ENCODE measurements around the gene SATB1.

The SATB1 gene

GRCh38 chr3:18431266-18431665 is 6.1 kb upstream of the SATB1 start:
- DNase-seq: no peak

GRCh38 chr3:18428991-18429745 is 4.0 kb upstream of the SATB1 start:
- DNase-seq: no peak

GRCh38 chr3:18428036-18428435 is 2.9 kb upstream of the SATB1 start:
- no peak for DNase-seq

GRCh38 chr3:18426597-18427193 is 1.6 kb upstream of the SATB1 start:
- no peak for DNase-seq

GRCh38 chr3:18425641-18426257 is 610 bp upstream of the SATB1 start:
- peak; percentile 65 for DNase-seq

- DNase-seq: peak; percentile 14
Observed at GRCh38 chr3:18424213-18424728, 868 bp downstream of the SATB1 start.

- DNase-seq: peak; percentile 23
Observed at GRCh38 chr3:18423401-18424212, 1.5 kb downstream of the SATB1 start.

GRCh38 chr3:18422972-18423371 is 2.2 kb downstream of the SATB1 start:
- no peak for DNase-seq

- no peak for DNase-seq
Observed at GRCh38 chr3:18420555-18420954, 4.6 kb downstream of the SATB1 start.

GRCh38 chr3:18419232-18419631 is 5.9 kb downstream of the SATB1 start:
- no peak for DNase-seq

GRCh38 chr3:18417904-18418572 is 7.1 kb downstream of the SATB1 start:
- no peak for DNase-seq

- no peak for DNase-seq
Observed at GRCh38 chr3:18416332-18416731, 8.8 kb downstream of the SATB1 start.

- no peak for DNase-seq
Observed at GRCh38 chr3:18415839-18416238, 9.3 kb downstream of the SATB1 start.

GRCh38 chr3:18415167-18415566 is 10.0 kb downstream of the SATB1 start:
- no peak for DNase-seq

- DNase-seq: no peak
Observed at GRCh38 chr3:18412684-18413083, 12.5 kb downstream of the SATB1 start.

- peak; percentile 40 for DNase-seq
Observed at GRCh38 chr3:18411541-18411940, 13.6 kb downstream of the SATB1 start.

GRCh38 chr3:18410205-18410604 is 14.9 kb downstream of the SATB1 start:
- DNase-seq: no peak

- no peak for DNase-seq
Observed at GRCh38 chr3:18409266-18409665, 15.9 kb downstream of the SATB1 start.

- no peak for DNase-seq
Observed at GRCh38 chr3:18405141-18405540, 20.0 kb downstream of the SATB1 start.

- DNase-seq: no peak
Observed at GRCh38 chr3:18403061-18403460, 22.1 kb downstream of the SATB1 start.

GRCh38 chr3:18402239-18402799 is 22.8 kb downstream of the SATB1 start:
- DNase-seq: peak; percentile 37

GRCh38 chr3:18401300-18401961 is 23.7 kb downstream of the SATB1 start:
- DNase-seq: no peak

Data from central memory CD4-positive, alpha-beta T cell (primary cell).